Bone marrow (tissue), 2 donors: Measurements from ENCODE around the gene RAE1.

Experiments used
- DNase-seq, 2 donors: peaks; one replicate each; lab custom pipeline; 2025; lab: John Stamatoyannopoulos, UW

The RAE1 gene

DNA sequence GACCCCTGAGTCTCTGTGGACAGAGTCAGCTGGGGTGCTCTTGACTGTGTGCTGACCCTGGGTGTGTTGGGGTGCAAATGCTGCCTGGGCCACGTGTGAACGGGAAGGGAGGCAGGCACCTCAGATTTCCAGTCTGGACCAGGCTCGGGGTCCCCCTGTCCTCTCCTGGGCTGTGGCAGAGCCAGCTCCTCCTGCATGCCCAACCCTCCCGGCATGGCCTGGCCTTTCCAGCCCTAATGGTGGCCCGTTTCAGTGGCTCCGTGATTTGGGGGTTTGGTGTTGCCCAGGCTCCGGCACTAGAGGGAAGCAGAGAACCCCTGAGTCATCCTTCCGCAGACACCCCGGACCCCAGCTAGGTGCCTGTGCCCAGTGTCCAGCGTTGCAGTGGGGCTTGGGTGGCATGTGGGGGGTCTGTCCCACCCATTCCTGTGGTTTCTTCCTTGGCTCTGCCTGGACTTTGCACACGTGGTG lies 49.2 kb downstream of the RAE1 start:
- no peak for DNase-seq

DNA sequence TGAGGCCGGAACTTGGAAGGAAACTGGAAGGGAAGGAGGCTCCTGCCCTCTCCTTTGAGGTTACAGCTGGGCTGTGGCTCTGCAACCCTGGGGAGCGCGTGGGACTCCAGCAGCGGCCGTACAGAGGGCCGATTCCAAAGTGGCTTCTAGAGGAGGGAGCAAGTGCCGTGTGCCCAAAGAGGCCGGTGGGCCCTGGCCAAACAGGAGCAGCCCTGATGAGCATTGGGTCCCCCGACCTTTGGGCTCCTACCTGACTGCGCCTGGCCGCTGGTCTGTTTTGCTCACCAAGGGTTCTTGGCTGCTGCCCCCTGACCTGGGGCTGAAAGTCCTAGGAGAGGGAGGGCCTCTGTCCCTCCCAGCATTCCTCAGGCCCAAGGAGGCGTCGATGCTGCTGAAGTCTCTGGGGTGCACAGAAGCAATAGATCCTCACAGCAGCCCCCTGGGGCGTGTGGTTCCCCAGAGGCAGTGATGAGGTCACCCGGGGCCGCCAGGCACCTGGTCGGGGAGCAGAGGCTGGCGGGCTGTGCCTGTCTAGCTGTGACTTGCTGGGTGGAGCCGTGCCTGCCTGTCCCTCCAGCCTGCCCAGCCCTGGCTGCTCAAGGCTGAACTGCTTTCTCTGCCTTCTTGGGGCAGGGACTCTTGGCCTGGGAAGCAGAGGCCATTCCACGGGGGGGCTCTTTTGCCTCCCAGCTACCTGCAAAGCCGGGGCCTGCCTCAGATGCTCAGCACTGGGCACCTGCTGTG lies 49.9 kb downstream of the RAE1 start:
- DNase-seq, result no peak

DNA sequence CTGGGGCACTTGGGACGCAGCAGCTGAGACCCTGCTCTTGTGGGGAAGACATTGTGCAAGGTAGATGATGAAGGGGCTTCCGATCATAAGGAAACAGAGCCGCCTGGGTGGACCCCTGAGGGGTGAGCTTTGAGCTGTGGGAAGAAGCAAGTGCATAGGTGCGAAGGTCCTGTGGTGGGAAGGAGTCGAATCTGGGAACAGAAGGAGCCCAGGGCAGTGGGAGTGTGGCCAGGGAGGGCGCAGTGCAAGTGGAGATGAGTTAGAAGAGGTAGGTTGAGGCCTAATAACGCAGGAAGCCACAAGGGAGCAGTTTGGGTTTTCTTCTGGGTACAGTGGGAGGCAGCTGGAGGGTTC lies 50.5 kb downstream of the RAE1 start:
- DNase-seq, result no peak

DNA sequence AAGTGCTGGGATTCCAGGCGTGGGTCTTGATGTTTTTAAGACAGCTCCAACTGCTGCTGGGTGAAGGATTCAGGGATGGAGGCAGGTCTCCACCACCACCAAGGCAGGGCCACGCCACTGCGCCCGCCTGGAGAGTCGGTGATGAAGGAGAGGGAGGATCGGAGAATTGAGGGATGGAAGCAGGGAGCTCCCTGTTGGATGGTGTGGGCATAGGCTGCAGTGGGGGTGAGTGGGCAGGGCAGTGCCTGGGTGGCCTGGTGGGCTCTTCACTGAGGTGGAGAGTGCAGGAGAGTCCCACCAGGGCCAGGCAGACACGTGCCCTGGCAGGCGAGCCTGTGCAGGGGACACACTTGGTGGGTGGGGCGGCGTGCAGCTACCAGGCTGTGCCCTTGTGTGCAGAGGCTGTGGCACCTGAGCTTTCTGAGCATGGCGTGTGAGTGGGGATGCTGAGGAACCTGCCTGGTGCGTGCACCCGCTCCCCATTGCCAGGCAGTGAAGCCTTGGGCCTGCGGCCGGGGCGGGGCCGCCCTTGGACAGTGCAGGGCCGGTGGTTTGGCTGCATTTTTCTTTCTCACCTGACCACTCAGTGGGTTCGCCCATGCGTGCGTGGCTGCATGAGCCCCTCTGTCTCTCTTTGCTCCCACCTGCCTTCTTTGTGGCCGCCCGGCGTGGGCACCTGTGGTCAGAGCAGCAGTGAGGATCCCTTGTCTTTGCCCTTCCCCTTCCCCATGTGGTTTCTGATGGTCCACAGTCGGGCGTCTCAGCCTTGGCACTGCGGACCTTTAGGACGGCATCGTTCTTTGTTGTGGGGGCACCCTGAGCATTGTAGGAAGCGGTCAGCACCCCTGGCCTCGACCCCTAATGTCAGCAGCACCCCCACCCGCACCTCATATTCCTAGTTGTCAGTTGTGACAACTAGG lies 51.4 kb downstream of the RAE1 start:
- DNase-seq, result no peak

DNA sequence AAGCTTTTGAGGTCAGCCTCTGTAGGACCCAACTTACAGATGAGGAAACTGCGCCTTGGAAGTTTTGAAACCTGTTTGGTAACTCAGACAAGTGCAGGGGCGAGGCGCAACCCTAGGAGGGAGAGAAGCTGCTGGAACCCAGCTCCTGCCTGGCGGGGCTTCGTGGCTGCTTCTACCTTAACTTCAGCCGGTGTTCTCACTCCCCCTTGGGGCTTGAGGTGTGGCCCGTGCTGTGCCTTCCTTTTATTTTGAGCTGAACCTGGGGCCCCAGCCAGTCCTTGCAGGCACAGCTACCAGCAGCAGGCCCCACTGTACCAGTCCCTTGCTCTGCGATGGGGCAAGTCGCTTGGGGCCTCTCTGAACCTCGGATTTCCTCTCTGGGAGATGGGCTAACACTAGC lies 52.2 kb downstream of the RAE1 start:
- DNase-seq, result no peak

GRCh38 chr20:57404006-57404405 lies 53.0 kb downstream of the RAE1 start:
- DNase-seq, result no peak

- DNase-seq, result no peak
These were observed 53.5 kb downstream of the RAE1 start for GRCh38 chr20:57404419-57405072.

GRCh38 chr20:57405236-57406016 lies 54.4 kb downstream of the RAE1 start:
- DNase-seq, result no peak

- no peak for DNase-seq
These were observed 56.5 kb downstream of the RAE1 start for GRCh38 chr20:57407541-57407956.

DNA sequence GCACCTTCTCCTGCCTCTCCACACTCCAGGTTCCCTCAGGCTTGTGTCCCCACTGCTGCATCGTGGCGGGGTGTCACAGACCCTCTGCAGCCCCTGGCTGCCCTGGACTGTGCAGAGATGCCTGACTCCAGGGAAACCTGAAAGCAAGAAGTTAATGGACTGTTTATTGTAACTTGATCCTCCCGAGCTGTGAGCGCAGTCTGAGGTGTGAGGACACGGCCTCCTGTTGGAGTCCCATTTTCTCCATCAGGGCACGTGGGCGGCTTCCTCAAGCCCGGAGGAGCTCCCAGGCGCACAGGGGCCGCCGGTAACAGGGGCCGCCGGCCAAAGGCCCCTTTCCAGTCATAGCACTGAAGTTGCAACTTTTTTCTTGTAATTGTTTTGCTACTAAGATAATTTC lies 57.1 kb downstream of the RAE1 start:
- DNase-seq, result no peak

- DNase-seq, result no peak
These were observed 57.6 kb downstream of the RAE1 start for GRCh38 chr20:57408536-57409233.

- no peak for DNase-seq
These were observed 58.2 kb downstream of the RAE1 start for GRCh38 chr20:57409316-57409671.

DNA sequence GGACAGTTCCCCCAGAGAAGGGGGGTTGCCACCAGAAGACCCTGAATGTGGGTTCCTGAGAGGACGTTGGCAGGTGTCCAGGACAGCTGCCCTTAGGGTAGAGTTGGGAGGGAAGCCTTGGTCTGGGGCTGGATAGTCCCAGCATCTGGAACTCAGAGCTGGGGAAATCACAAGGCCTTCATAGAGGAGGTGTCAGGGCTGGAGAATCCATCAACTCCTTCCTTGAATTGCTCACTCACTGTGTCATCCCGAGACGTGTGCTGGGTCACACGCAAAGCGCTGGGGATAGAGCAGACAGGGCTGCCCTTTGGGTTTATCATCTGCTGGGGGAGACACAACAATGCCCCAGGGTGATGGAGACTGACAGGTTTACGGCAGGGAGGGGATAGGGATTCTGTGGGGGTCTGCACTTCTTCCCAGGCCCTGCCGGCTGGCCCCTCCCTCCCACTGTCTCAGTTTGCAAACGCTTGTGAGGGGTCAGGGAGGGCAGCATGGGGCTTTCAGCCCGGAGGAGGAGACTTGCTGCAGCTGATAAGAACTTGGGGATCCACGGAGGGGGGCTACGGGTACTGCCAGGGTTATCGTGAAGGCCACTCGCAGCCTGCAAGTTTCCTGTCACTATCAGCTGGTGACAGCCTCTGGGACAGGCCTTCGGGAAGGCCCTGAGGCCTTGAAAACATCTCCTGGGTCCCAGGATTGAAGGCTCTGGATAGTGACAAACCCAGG lies 58.8 kb downstream of the RAE1 start:
- no peak for DNase-seq

- DNase-seq, result no peak
These were observed 59.4 kb downstream of the RAE1 start for GRCh38 chr20:57410398-57410920.

GRCh38 chr20:57410924-57411323 lies 59.9 kb downstream of the RAE1 start:
- DNase-seq, result no peak

DNA sequence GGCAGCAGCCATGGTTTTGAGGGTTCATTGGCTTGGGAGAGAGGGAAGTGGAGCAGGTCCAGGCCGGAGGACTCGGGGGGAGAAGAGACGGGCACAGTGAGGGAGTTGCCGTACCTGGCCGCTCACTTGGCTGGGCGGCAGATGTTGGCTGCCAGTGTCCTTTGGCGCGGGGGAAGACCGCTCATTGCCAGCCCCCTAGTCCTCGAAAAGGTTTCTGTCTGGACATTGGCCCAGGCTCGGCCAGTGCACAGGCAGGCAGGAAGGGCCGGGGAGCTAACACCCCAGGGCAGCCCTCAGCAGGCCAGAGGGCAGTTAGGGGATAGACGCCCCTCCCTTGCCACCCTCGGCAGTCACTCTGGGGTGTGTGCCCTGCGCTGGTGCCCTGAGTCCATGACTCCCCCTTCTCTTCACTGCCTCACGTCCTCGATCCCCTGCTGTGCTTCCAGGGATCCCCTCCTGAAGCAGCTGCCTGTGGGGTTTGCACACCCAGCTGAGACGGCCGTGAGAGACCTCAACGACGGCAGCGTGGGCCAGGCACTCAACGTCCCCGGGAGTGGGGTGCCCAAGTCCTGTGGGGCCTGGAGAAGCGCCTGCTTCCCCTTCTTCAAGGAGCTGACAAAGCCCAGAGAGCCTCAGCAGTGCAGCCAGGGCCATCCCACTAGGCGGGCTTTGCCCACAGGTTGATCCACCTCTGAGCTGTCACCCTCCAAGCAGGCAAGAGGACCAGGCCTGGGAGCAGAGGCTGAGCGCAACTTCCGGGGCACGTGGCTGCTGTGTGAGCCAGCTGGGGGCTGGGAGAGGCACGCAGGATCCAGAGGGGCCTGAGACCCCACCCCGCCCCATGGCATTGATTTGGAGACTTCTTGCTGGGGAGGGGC lies 60.6 kb downstream of the RAE1 start:
- no peak for DNase-seq

DNA sequence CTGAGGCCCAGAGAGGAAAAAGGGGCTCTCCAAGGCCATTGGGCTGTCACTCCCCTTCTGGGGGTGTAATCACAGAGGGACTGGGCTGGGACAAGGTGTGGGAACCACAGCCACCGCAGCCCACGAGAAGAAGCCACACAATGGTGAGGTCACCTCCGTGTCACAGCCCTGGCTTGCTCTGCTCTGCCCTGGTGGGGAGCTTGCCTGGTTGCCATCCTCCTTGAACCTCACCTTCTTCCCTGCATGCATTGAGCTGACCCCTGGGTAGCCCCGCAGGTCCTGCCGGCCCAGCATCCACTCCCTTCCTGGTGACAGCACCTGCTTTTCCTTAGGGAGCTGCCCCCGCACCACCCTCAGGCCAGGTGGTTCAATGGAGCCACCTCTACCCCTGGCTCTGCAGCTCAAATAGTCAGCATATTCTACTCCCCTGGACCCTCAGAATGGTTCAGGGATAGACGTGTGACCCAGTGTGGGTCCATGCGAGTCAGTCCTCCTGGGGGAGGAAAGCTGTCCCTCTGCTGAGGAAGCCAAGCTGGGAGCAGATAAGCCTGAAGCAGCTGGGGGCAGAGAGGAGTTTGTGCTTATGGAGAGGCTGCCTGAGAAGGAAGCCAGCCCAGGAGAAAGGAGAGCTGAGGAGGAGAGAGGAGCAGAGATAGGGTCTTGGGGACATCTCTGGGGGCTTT lies 61.4 kb downstream of the RAE1 start:
- no peak for DNase-seq

DNA sequence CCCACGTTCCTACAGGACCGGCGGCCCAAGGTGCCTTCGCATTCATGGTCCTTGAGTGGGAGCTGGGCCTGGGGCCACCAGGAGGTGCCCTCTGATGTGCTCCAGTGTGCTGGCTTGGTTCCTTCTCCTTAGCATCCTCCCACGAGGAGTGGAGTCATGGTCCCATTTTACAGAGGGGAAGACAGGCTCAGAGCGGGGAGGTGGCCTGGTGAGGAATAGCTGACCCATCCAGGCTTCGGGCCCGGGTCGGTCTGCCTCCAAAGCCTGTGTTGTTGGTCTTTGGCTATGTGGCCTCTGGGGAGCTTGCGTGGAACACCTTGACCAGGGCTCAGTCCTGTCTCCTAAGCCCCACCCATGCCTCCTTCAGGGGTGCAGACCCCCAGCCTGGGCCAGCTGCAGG lies 62.9 kb downstream of the RAE1 start:
- DNase-seq, result no peak
